ENCODE results near the gene CD209. TPM values are rescaled to one million over a fixed set of nuclear protein-coding genes. Genes with fewer than 3 reads are reported as not detected.

CD209 gene
- total and polyA plus RNA-seq, 9 of the 15 experiments (the other 6 are each of a cell fraction or from before 2014, with no cell fraction given), result 0.01 TPM; not detected in 8

GRCh38 chr19:7699417-7700401 lies 47.6 kb downstream of the CD209 start:
- Histone ChIP-seq H3K9me3 (replicated peaks; ENCODE audit: control insufficient read depth, insufficient read depth, low read depth, low read length) (no peaks in the 10 kb centered on the region), H3K4me3 (no peak overlapping the region), H3K9ac (ENCODE audit: insufficient read depth in 1 of 2, low read depth in 2 of 2, low read length in 2 of 2) (no peak overlapping the region), H3K4me1 (replicated peaks in 1 of 2; ENCODE audit: control insufficient read depth in 2 of 2, insufficient read depth in 2 of 2, low read length in 2 of 2) (peaks cover 2 to 8% of the 10 kb centered on the region in 2 experiments; a peak in 4 of 5 replicates), H3K36me3 (ENCODE audit: control insufficient read depth, insufficient read depth, low read length) (no peaks in the 10 kb centered on the region), H3K9me1 (ENCODE audit: control insufficient read depth, insufficient read depth, low read length) (no peaks in the 10 kb centered on the region), H2AFZ (ENCODE audit: low read depth, low read length) (no peak overlapping the region), H3K27me3 (ENCODE audit: control insufficient read depth in 2 of 2, insufficient read depth in 2 of 2, low read length in 2 of 2) (peaks cover 13 to 64% of the 10 kb centered on the region in 2 experiments; a peak in 4 of 5 replicates), H4K20me1 (replicated peaks; ENCODE audit: control insufficient read depth, insufficient read depth, low read length) (no peaks in the 10 kb centered on the region; the same call in 1 of the 2 replicates), H3K4me2 (ENCODE audit: insufficient read depth, low read length) (no peak overlapping the region), H3K27ac (ENCODE audit: extremely low read depth, low read depth, low read length) (no peak overlapping the region), H3K79me2 (ENCODE audit: control insufficient read depth, insufficient read depth, low read length) (no peaks in the 10 kb centered on the region)
- intact Hi-C loops (cut with micrococcal nuclease), result no loop called here
- in situ Hi-C loops (cut with MboI), result no loop called here
- ChIA-PET CTCF (ENCODE audit: low intra/inter-chr PET ratio) (interaction anchor here (0.7 kb wide), 1 partner anchor 283 kb away, joined by 3 read pairs; no protein-coding TSS in a partner anchor), POLR2A (interaction anchor here (0.5 to 0.6 kb wide), 2 partner anchors 10 to 135 kb away, joined by 3 read pairs; no protein-coding TSS in a partner anchor)
- FAIRE-seq, result peak; percentile 93
- peak; percentile 63 to 80 (median 72) for DNase-seq (ENCODE audit: extremely low read depth in 1 of 4, low spot score in 3 of 4)
- ATAC-seq, result peak; percentile 73
- BruUV-seq (replicated peaks), result no TSS peak
- WGBS (ENCODE audit: insufficient coverage, low coverage, missing lambda C conversion rate), result 2% methylated on average over 14 of the region's 15 CpGs
- TF ChIP-seq ZNF384 (IDR thresholded peaks at IDR 0.05; ENCODE audit: low read depth, low read length) (peak; percentile 55), CBFA2T2 (conservative IDR thresholded peaks at IDR 0.05) (peak; percentile 88), SMAD4 (CRISPR knock-in tag; conservative IDR thresholded peaks at IDR 0.05) (peak; percentile 99), MEIS2 (IDR thresholded peaks at IDR 0.05; ENCODE audit: partially characterized antibody) (peak; percentile 17), POLR2AphosphoS5 (IDR thresholded peaks at IDR 0.05; ENCODE audit: control insufficient read depth, insufficient read depth, low read depth, low read length) (peak; percentile 56; the same call in 1 of the 2 replicates), C11orf30 (IDR thresholded peaks at IDR 0.05; ENCODE audit: low read depth) (no peak), ZNF24 (IDR thresholded peaks at IDR 0.05) (0 out of 2 replicates have a peak, but pooled peaks have one; percentile 8), POLR2AphosphoS2 (IDR thresholded peaks at IDR 0.05; ENCODE audit: low read length) (no peak), SMARCA4 (IDR thresholded peaks at IDR 0.05) (peak; percentile 48; the same call in 1 of the 2 replicates), RBM25 (IDR thresholded peaks at IDR 0.05; ENCODE audit: low read depth, low read length, severe bottlenecking) (peak; percentile 97), NCOA2 (IDR thresholded peaks at IDR 0.05; ENCODE audit: partially characterized antibody in 2 of 2) (peak in 1 of 2 experiments; percentile 47), TCF3 (CRISPR knock-in tag; IDR thresholded peaks at IDR 0.05) (peak; percentile 88), CBFA2T3 (IDR thresholded peaks at IDR 0.05) (peak; percentile 91), TRIM24 (IDR thresholded peaks at IDR 0.05) (peak; percentile 23 to 42; a peak in 3 of 4 replicates), PHB2 (IDR thresholded peaks at IDR 0.05; ENCODE audit: low read depth) (peak; percentile 6; the same call in 1 of the 2 replicates), NCOR1 (IDR thresholded peaks at IDR 0.05) (peak; percentile 86), NFE2L1 (tag; IDR thresholded peaks at IDR 0.05; ENCODE audit: borderline replicate concordance, low read depth) (no peak), KDM1A (IDR thresholded peaks at IDR 0.05) (peak; percentile 84 to 86)
- TF ChIP-seq, protein P1, sequence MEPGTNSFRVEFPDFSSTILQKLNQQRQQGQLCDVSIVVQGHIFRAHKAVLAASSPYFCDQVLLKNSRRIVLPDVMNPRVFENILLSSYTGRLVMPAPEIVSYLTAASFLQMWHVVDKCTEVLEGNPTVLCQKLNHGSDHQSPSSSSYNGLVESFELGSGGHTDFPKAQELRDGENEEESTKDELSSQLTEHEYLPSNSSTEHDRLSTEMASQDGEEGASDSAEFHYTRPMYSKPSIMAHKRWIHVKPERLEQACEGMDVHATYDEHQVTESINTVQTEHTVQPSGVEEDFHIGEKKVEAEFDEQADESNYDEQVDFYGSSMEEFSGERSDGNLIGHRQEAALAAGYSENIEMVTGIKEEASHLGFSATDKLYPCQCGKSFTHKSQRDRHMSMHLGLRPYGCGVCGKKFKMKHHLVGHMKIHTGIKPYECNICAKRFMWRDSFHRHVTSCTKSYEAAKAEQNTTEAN (CRISPR knock-in tag; IDR thresholded peaks at IDR 0.05), result no peak
- TF ChIP-seq, protein P2, sequence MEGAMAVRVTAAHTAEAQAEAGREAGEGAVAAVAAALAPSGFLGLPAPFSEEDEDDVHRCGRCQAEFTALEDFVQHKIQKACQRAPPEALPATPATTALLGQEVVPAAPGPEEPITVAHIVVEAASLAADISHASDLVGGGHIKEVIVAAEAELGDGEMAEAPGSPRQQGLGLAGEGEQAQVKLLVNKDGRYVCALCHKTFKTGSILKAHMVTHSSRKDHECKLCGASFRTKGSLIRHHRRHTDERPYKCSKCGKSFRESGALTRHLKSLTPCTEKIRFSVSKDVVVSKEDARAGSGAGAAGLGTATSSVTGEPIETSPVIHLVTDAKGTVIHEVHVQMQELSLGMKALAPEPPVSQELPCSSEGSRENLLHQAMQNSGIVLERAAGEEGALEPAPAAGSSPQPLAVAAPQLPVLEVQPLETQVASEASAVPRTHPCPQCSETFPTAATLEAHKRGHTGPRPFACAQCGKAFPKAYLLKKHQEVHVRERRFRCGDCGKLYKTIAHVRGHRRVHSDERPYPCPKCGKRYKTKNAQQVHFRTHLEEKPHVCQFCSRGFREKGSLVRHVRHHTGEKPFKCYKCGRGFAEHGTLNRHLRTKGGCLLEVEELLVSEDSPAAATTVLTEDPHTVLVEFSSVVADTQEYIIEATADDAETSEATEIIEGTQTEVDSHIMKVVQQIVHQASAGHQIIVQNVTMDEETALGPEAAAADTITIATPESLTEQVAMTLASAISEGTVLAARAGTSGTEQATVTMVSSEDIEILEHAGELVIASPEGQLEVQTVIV (CRISPR knock-in tag; IDR thresholded peaks at IDR 0.05; ENCODE audit: borderline replicate concordance), result no peak

All from K562 (cell line).